PC-3 (cell line): ENCODE results near the gene LEKR1. TPM values are rescaled to one million over a fixed set of nuclear protein-coding genes. Genes with fewer than 3 reads are reported as not detected.

ENCODE experiments used
- ATAC-seq: fragments of 200-7000 bp; cut with Tn5 transposase; 2 replicates; pipeline ENCODE4 v1.9.1; 2020; ENCODE audit warnings: mild to moderate bottlenecking, moderate library complexity
- BruUV-seq: library from RNA; stranded (reverse); fragments of 400-500 nt; replicated peaks from 2 replicates; lab custom pipeline; 2021; lab: Mats Ljungman, UMichigan
- CTCF ChIA-PET: fragments of 300-600 bp; sonication (Branson Sonifier 250); formaldehyde crosslinking; loops from one replicate; lab custom pipeline; 2022; ENCODE audit warnings: antibody characterized with exemption; lab: Charles Lee
- POLR2A ChIA-PET: fragments of 300-600 bp; sonication (Branson Sonifier 250); formaldehyde crosslinking; loops from one replicate; lab custom pipeline; 2022; ENCODE audit warnings: antibody characterized with exemption; ENCODE audit not compliant: unreplicated experiment; lab: Charles Lee
- DNase-seq: peaks from one replicate; pipeline ENCODE4 v3.0.0-alpha.2; 2015
- H2AFZ ChIP-seq: fragments of 300-600 bp; sonication (generic); 2 replicates; pipeline ENCODE4 v1.6.0; 2016; ENCODE audit warnings: antibody characterized with exemption, low read length
- H3F3A ChIP-seq: fragments of 300-600 bp; sonication (generic); one replicate; pipeline ENCODE4 v1.6.0; 2017; ENCODE audit warnings: antibody characterized with exemption, low read length, control low read depth, mild to moderate bottlenecking; ENCODE audit not compliant: unreplicated experiment
- H3K27ac ChIP-seq: fragments of 300-600 bp; sonication (generic); 2 replicates; pipeline ENCODE4 v1.5.1; 2016; ENCODE audit warnings: mild to moderate bottlenecking, low read length
- H3K27me3 ChIP-seq: fragments of 300-600 bp; sonication (generic); 2 replicates; pipeline ENCODE4 v1.6.1; 2016; ENCODE audit warnings: low read length, mixed read lengths
- H3K36me3 ChIP-seq: fragments of 300-600 bp; sonication (generic); 2 replicates; pipeline ENCODE4 v1.6.1; 2016; ENCODE audit warnings: low read depth, mixed run types, low read length, mixed read lengths
- H3K4me1 ChIP-seq: fragments of 300-600 bp; sonication (generic); 2 replicates; pipeline ENCODE4 v1.5.1; 2016; ENCODE audit warnings: low read length; ENCODE audit not compliant: insufficient read depth
- H3K4me2 ChIP-seq: fragments of 300-600 bp; sonication (generic); 2 replicates; pipeline ENCODE4 v1.6.0; 2016; ENCODE audit warnings: low read length
- H3K4me3 ChIP-seq: fragments of 300-600 bp; sonication (generic); 2 replicates; pipeline ENCODE4 v1.5.1; 2016; ENCODE audit warnings: mild to moderate bottlenecking, low read length, mixed read lengths
- H3K79me2 ChIP-seq: fragments of 300-600 bp; sonication (generic); 2 replicates; pipeline ENCODE4 v1.6.1; 2017; ENCODE audit warnings: low read length, mixed read lengths
- H3K9ac ChIP-seq: fragments of 300-600 bp; sonication (generic); 2 replicates; pipeline ENCODE4 v1.6.0; 2016; ENCODE audit warnings: mild to moderate bottlenecking, low read length
- H3K9me2 ChIP-seq: fragments of 300-600 bp; sonication (generic); replicated peaks from 2 replicates; pipeline ENCODE4 v1.6.1; 2016; ENCODE audit warnings: mixed run types, low read length, mixed read lengths
- H3K9me3 ChIP-seq: fragments of 300-600 bp; sonication (generic); 2 replicates; pipeline ENCODE4 v1.6.1; 2016; ENCODE audit warnings: low read length, mixed read lengths
- H4K20me1 ChIP-seq: fragments of 300-600 bp; sonication (generic); 2 replicates; pipeline ENCODE4 v1.6.1; 2016; ENCODE audit warnings: low read length, mixed read lengths
- CTCF ChIP-seq: fragments of 300-600 bp; sonication (generic); conservative IDR thresholded peaks from 2 replicates; pipeline ENCODE4 v1.5.1; 2017; ENCODE audit warnings: antibody characterized with exemption, low read depth, mild to moderate bottlenecking, low read length
- EZH2 ChIP-seq: fragments of 300-600 bp; sonication (generic); IDR thresholded peaks from one replicate; pipeline ENCODE4 v1.6.1; 2017; ENCODE audit warnings: antibody characterized with exemption, mild to moderate bottlenecking, low read length; ENCODE audit not compliant: unreplicated experiment
- EZH2phosphoT487 ChIP-seq: fragments of 300-600 bp; sonication (generic); IDR thresholded peaks from 2 replicates; pipeline ENCODE4 v1.6.1; 2018; ENCODE audit warnings: mild to moderate bottlenecking, antibody characterized with exemption, low read length, borderline replicate concordance
- intact Hi-C: fragments of 100-400 bp; cut with micrococcal nuclease; formaldehyde crosslinking; loops from 2 replicates; pipeline ENCODE4 v1.9.0; 2023
- total RNA-seq: library from RNA; depleted of rRNA; stranded (reverse); fragments of >200 nt; gene quantifications from 2 replicates; pipeline ENCODE4 v1.2.3, GENCODE V29; 2014

LEKR1 gene
- total RNA-seq, 1 experiment from 2014 or later, result 0.15 TPM

DNA sequence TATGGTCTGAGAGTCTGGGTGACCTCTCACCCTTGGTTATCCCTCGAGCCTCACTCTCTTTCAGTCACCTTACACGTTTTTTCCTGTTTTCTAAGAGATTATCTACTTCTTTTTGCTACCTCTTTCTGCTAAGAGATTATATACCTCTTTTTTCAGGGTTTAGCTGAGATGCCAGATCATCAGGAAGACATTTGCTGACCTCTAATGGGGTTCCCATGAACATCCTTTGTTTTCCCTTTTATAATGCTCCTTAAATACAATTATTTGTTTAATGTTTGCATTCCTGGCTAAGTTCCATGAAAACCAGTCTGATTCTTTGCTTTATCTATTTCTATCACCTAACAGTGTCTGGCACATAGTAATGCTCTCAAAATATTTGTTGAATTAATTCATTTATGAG lies 39.6 kb downstream of the LEKR1 start:
- Histone ChIP-seq H3K9me3 (no peaks in the 10 kb centered on the region), H3K4me3 (no peak overlapping the region), H3K79me2 (no peaks in the 10 kb centered on the region), H3K27ac (peak overlapping the region; percentile 29), H3K36me3 (no peaks in the 10 kb centered on the region), H4K20me1 (no peaks in the 10 kb centered on the region), H3F3A (no peaks in the 10 kb centered on the region), H3K4me1 (peaks cover 38% of the 10 kb centered on the region), H3K27me3 (no peaks in the 10 kb centered on the region), H3K9ac (no peak overlapping the region), H3K9me2 (no peaks in the 10 kb centered on the region), H3K4me2 (0 out of 2 replicates have a peak overlapping the region, but pooled peaks have one; percentile 3), H2AFZ (no peak overlapping the region)
- ChIA-PET POLR2A (no interaction called here), CTCF (no interaction called here)
- ATAC-seq, result peak; percentile 25
- TF ChIP-seq EZH2phosphoT487 (no peak), CTCF (0 out of 2 replicates have a peak, but pooled peaks have one; percentile 12)
- DNase-seq, result peak; percentile 32
- BruUV-seq, result no TSS peak
- intact Hi-C loops, result loop anchor here (1.0 kb wide), 1 partner anchor 191 kb away; the partner anchor contains the start of gene TIPARP

- H3K79me2 ChIP-seq, result no peaks in the 10 kb centered on the region
- no peak overlapping the region for H3K9ac ChIP-seq
- TF ChIP-seq CTCF (no peak), EZH2 (no peak), EZH2phosphoT487 (no peak)
- H3K27me3 ChIP-seq, result no peaks in the 10 kb centered on the region
- H3K4me2 ChIP-seq, result no peak overlapping the region
- H3K9me3 ChIP-seq, result no peaks in the 10 kb centered on the region
- no peaks in the 10 kb centered on the region for H3K9me2 ChIP-seq
- intact Hi-C loops, result no loop called here
- no peak for DNase-seq
- H3K4me1 ChIP-seq, result peaks cover 32% of the 10 kb centered on the region
- H4K20me1 ChIP-seq, result no peaks in the 10 kb centered on the region
- ChIA-PET CTCF (no interaction called here), POLR2A (no interaction called here)
- H3F3A ChIP-seq, result no peaks in the 10 kb centered on the region
- no peaks in the 10 kb centered on the region for H3K36me3 ChIP-seq
- no TSS peak for BruUV-seq
- H3K27ac ChIP-seq, result no peak overlapping the region
- no peak overlapping the region for H2AFZ ChIP-seq
- H3K4me3 ChIP-seq, result no peak overlapping the region
- ATAC-seq, result no peak
Observed at GRCh38 chr3:156867174-156867573, 41.0 kb downstream of the LEKR1 start.

DNA sequence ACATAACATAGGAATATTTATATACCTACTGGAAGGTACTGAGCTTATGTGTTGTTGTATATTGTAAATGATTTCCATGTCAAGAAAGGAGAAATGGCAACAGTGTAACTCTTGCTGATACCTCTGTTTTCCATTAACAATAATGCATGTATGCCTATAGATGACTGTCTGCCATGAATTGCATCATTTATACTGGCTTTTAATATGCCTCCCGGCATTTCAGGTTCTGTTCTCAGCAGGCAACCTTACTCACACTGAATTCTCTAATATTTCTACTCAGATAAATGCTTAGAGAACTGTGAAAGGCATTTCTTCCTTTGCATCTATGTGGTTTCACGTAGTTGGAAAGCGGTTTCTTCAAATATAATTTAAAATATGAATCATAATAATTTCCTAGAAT lies 41.8 kb downstream of the LEKR1 start:
- H3K9me2 ChIP-seq, result no peaks in the 10 kb centered on the region
- no peak overlapping the region for H3K4me3 ChIP-seq
- TF ChIP-seq CTCF (no peak), EZH2 (no peak), EZH2phosphoT487 (no peak)
- intact Hi-C loops, result no loop called here
- H3K9me3 ChIP-seq, result 0 out of 2 replicates have a peak, but pooled peaks cover 7% of the 10 kb centered on the region
- no peaks in the 10 kb centered on the region for H4K20me1 ChIP-seq
- H3K36me3 ChIP-seq, result 0 out of 2 replicates have a peak, but pooled peaks cover 1% of the 10 kb centered on the region
- H3F3A ChIP-seq, result no peaks in the 10 kb centered on the region
- ATAC-seq (no peak), DNase-seq (no peak)
- ChIA-PET CTCF (no interaction called here), POLR2A (no interaction called here)
- no peak overlapping the region for H3K27ac ChIP-seq
- no peak overlapping the region for H3K9ac ChIP-seq
- no TSS peak for BruUV-seq
- no peak overlapping the region for H3K4me2 ChIP-seq
- peaks cover 24% of the 10 kb centered on the region for H3K4me1 ChIP-seq
- no peaks in the 10 kb centered on the region for H3K27me3 ChIP-seq
- H3K79me2 ChIP-seq, result no peaks in the 10 kb centered on the region
- no peak overlapping the region for H2AFZ ChIP-seq
